Testis (tissue), 2 donors: Measurements from ENCODE around the gene MPRIP.

Source experiments
- POLR2A ChIP-seq: fragments of 450-650 bp; IDR thresholded peaks from one replicate; pipeline ENCODE4 v1.6.1; 2017; ENCODE audit warnings: antibody characterized with exemption, mild to moderate bottlenecking, moderate library complexity
- TF ChIP-seq, protein P1 (sequence below), 3 experiments: fragments of 450-650 bp in 2 of 3; fragments of 200-600 bp in 1 of 3; sonication (generic) in 1 of 3; IDR thresholded peaks; one replicate each; pipeline ENCODE4 v1.5.1; 2016 to 2019; ENCODE audit warnings: antibody characterized with exemption in 3 of 3, mild to moderate bottlenecking in 2 of 3, moderate library complexity in 1 of 3

DNA sequence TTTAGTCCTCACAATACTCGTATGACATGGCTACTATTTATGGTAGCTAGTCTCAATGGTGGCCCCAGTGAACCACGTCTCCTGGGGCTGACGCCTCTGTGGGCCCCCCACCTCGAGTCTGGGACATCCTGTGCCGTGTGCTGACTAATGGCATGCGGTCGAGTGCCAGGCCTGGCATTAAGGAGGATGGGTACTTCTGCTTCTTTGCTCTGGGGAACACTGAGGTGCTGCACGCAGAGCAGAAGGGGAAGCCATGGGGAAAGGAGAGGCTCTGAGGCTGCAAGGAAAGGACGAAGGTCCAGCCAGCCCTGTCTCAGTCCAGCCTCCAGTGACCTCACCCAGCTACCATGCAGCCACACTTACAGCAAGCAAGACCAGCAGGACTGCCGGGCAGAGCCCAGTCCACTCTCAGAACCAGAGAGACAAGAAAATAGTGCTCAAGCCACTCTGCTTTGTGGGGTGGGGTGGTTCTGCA, 5.7 kb upstream of the MPRIP start:
- TF ChIP-seq, protein P1, sequence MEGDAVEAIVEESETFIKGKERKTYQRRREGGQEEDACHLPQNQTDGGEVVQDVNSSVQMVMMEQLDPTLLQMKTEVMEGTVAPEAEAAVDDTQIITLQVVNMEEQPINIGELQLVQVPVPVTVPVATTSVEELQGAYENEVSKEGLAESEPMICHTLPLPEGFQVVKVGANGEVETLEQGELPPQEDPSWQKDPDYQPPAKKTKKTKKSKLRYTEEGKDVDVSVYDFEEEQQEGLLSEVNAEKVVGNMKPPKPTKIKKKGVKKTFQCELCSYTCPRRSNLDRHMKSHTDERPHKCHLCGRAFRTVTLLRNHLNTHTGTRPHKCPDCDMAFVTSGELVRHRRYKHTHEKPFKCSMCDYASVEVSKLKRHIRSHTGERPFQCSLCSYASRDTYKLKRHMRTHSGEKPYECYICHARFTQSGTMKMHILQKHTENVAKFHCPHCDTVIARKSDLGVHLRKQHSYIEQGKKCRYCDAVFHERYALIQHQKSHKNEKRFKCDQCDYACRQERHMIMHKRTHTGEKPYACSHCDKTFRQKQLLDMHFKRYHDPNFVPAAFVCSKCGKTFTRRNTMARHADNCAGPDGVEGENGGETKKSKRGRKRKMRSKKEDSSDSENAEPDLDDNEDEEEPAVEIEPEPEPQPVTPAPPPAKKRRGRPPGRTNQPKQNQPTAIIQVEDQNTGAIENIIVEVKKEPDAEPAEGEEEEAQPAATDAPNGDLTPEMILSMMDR (IDR thresholded peaks at IDR 0.05) = no peak
- TF ChIP-seq POLR2A = no peak
